ENCODE results near the gene VAT1L.

DNA sequence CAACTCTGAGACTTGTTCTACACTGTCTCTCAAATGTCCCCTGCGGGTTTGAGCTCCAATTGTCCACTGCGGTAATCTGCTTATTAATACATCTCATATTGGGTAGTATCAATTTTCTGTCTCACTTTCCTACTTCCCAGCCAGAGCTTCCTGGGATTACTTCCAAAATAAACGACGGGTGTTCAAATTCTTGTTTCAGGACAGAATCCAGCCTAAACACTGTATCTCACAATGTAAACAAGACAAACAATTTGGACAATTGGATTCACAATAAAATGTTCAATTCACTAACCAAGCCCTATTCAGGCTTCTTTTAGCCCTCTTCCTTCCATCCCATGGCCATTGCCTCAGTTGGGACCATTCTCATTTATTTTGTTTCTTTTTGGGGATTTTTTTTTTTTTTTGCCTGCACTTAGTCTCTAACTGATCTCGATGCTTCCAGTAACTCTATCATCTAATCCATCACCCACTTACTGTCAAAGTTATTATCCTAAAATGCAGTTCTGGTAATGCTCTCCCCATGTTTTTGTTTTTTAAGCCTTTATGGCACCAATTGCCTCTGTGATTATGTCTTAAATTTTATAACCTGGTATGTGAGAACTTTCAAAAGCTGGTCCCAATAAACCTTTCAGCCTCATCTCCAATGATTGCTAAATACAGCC lies 2.0 kb upstream of the VAT1L start:
- TF ChIP-seq, protein P1, sequence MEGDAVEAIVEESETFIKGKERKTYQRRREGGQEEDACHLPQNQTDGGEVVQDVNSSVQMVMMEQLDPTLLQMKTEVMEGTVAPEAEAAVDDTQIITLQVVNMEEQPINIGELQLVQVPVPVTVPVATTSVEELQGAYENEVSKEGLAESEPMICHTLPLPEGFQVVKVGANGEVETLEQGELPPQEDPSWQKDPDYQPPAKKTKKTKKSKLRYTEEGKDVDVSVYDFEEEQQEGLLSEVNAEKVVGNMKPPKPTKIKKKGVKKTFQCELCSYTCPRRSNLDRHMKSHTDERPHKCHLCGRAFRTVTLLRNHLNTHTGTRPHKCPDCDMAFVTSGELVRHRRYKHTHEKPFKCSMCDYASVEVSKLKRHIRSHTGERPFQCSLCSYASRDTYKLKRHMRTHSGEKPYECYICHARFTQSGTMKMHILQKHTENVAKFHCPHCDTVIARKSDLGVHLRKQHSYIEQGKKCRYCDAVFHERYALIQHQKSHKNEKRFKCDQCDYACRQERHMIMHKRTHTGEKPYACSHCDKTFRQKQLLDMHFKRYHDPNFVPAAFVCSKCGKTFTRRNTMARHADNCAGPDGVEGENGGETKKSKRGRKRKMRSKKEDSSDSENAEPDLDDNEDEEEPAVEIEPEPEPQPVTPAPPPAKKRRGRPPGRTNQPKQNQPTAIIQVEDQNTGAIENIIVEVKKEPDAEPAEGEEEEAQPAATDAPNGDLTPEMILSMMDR (conservative IDR thresholded peaks at IDR 0.05 in 1 of 2, IDR thresholded peaks at IDR 0.05 in 1 of 2; ENCODE audit: low read depth in 1 of 2, low read length in 2 of 2): no peak
- TF ChIP-seq EZH2 (IDR thresholded peaks at IDR 0.05; ENCODE audit: low read length, missing control alignments): no peak
